ENCODE measurements around the gene LRRC74B.

GRCh38 chr22:21038405-21038804, 7.3 kb upstream of the LRRC74B start:
- no peak for TF ChIP-seq HEYL (CRISPR knock-in tag; IDR thresholded peaks at IDR 0.05)
- TF ChIP-seq CTCF (IDR thresholded peaks at IDR 0.05), result no peak
- TF ChIP-seq MAFK (IDR thresholded peaks at IDR 0.05; ENCODE audit: partially characterized antibody), result no peak
- TF ChIP-seq CEBPB (IDR thresholded peaks at IDR 0.05), result no peak
- TF ChIP-seq EHMT2 (IDR thresholded peaks at IDR 0.05; ENCODE audit: low read depth), result no peak
- no peak for TF ChIP-seq POLR2A (IDR thresholded peaks at IDR 0.05; ENCODE audit: low read length)
- TF ChIP-seq HMGXB4 (CRISPR knock-in tag; IDR thresholded peaks at IDR 0.05; ENCODE audit: borderline replicate concordance), result no peak
- TF ChIP-seq EP300 (IDR thresholded peaks at IDR 0.05), result no peak
- TF ChIP-seq MYC (IDR thresholded peaks at IDR 0.05; ENCODE audit: borderline replicate concordance, low read length), result no peak
- no peak for TF ChIP-seq JUN (IDR thresholded peaks at IDR 0.05)
- no peak for TF ChIP-seq REST (IDR thresholded peaks at IDR 0.05)
- no peak for TF ChIP-seq MAX (IDR thresholded peaks at IDR 0.05)
